Measurements from ENCODE around the gene EPYC.
"Not testable (repeated sequence)": the region's sequence is repeated elsewhere in the genome, so short reads cannot be mapped to it uniquely, and the experiment has no call there.

EPYC gene

DNA sequence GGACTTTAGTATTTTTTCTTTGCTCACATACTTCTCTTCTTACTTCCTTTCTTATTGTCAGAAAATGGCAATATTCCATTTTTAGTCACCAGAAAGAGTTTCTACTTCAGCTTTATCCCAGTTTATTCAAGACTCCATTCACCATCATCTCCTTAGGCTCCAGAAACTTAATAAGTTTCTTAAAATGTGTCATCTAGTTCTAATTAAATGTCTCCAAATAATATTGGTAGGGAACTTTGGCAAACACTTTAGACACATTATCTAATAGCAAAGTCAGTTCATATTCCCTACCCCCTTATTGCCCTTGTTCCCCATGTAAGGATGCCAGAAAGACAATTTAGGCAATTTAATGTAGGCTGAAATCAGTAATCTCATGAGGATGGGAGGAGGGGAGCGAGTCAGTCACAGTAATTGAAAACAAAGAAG lies 15.1 kb downstream of the EPYC start:
- Mint-ChIP-seq H3K4me1 (peaks cover 5% of the 10 kb centered on the region), H3K36me3 (ENCODE audit: low read depth) (no peaks in the 10 kb centered on the region), H3K9me3 (peaks cover 18% of the 10 kb centered on the region), H3K27me3 (ENCODE audit: low read depth, poor library complexity) (peaks cover 4% of the 10 kb centered on the region), H3K27ac (no peak overlapping the region), H3K4me3 (no peak overlapping the region)
- no peak for DNase-seq
- TF ChIP-seq, protein P1, sequence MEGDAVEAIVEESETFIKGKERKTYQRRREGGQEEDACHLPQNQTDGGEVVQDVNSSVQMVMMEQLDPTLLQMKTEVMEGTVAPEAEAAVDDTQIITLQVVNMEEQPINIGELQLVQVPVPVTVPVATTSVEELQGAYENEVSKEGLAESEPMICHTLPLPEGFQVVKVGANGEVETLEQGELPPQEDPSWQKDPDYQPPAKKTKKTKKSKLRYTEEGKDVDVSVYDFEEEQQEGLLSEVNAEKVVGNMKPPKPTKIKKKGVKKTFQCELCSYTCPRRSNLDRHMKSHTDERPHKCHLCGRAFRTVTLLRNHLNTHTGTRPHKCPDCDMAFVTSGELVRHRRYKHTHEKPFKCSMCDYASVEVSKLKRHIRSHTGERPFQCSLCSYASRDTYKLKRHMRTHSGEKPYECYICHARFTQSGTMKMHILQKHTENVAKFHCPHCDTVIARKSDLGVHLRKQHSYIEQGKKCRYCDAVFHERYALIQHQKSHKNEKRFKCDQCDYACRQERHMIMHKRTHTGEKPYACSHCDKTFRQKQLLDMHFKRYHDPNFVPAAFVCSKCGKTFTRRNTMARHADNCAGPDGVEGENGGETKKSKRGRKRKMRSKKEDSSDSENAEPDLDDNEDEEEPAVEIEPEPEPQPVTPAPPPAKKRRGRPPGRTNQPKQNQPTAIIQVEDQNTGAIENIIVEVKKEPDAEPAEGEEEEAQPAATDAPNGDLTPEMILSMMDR (IDR thresholded peaks at IDR 0.05) = no peak

DNA sequence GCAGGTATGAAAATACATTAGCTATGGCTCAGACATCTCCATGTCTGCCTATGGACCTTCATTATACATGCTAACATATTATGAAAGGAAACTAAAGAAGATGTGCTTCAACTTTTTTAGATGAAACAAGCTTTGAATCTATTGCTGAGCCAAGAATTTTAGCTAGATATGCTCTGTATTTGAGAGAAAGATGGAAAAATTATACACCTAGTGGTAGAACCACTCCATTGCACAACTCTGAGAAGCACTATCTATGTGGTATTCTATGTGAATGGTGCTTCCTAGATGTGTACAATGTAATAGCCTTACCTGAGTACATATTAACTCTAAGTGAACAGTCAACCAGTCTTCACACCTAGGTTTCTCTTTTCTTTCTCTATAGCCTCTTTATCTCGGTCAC lies 17.3 kb downstream of the EPYC start:
- TF ChIP-seq, protein P1 (IDR thresholded peaks at IDR 0.05) = no peak
- no peak for DNase-seq
- Mint-ChIP-seq H3K9me3 (peaks cover 18% of the 10 kb centered on the region), H3K27me3 (ENCODE audit: low read depth, poor library complexity) (peaks cover 4% of the 10 kb centered on the region), H3K4me3 (no peak overlapping the region), H3K27ac (no peak overlapping the region), H3K36me3 (ENCODE audit: low read depth) (no peaks in the 10 kb centered on the region), H3K4me1 (peaks cover 9% of the 10 kb centered on the region)

DNA sequence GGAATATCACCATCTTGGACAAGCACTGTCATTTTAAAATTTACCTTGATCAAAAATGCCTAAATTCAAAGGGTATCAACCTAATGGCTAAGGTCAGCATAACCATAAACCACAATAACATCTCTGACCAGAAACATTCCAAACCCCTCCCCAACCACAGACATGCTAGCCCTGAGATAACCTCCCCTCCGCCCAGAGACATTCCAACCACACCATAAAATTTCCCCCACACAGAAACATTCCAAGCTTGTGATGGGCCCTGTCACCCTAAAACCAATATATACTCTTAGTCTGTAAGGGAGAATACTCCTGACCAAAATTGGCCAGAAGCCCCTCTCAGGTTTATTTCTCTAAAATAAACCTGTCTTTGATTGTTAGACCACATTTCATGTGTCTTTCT lies 17.7 kb downstream of the EPYC start:
- Mint-ChIP-seq H3K4me3 (no peak overlapping the region), H3K36me3 (ENCODE audit: low read depth) (no peaks in the 10 kb centered on the region), H3K27me3 (ENCODE audit: low read depth, poor library complexity) (peaks cover 4% of the 10 kb centered on the region), H3K4me1 (peaks cover 9% of the 10 kb centered on the region), H3K27ac (no peak overlapping the region), H3K9me3 (peaks cover 18% of the 10 kb centered on the region)
- DNase-seq = no peak
- TF ChIP-seq, protein P1 (IDR thresholded peaks at IDR 0.05) = no peak

DNA sequence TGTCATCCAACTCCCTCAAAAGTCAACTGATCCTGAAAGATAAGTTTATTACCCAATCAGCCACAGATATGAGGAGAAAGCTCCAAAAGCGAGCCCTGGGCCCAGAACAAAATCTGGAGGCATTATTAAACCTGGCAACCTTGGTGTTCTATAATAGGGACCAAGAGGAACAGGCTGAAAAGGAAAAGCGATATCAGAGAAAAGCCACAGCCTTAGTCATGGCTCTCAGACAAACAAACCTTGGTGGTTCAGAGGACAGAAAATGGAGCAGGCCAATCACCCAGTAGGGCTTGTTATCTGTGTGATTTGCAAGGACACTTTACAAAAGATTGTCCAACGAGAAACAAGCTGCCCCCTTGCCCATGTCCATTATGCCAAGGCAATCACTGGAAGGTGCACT lies 19.4 kb downstream of the EPYC start:
- H3K36me3 Mint-ChIP-seq (ENCODE audit: low read depth); H3K9me3 Mint-ChIP-seq; DNase-seq; H3K27ac Mint-ChIP-seq; H3K27me3 Mint-ChIP-seq (ENCODE audit: low read depth, poor library complexity); H3K4me3 Mint-ChIP-seq; H3K4me1 Mint-ChIP-seq: not testable (repeated sequence)

DNA sequence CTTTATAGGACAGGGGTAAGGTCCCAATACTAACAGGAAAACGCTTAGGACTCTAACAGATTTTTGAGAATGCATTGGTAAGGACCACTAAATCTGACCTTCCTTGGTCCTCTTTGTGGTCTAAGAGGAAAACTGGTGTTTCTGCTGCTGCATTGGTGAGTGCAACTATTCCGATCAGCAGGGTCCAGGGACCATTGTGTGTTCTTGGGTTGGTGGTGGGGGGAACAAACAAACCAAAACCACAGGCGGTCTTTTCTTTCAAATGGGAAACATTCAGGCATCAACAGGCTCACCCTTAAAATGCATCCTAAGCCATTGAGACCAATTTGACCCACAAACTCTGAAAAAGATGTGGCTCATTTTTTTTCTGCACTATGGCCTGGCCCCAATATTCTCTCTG lies 20.7 kb downstream of the EPYC start:
- H3K36me3 Mint-ChIP-seq (ENCODE audit: low read depth) = no peaks in the 10 kb centered on the region
- no peak for DNase-seq
- peaks cover 9% of the 10 kb centered on the region for H3K4me1 Mint-ChIP-seq
- H3K27ac Mint-ChIP-seq = peak overlapping the region; percentile 41
- TF ChIP-seq, protein P1 (IDR thresholded peaks at IDR 0.05) = no peak
- H3K4me3 Mint-ChIP-seq = no peak overlapping the region
- peaks cover 8% of the 10 kb centered on the region for H3K9me3 Mint-ChIP-seq
- peaks cover 4% of the 10 kb centered on the region for H3K27me3 Mint-ChIP-seq (ENCODE audit: low read depth, poor library complexity)

DNA sequence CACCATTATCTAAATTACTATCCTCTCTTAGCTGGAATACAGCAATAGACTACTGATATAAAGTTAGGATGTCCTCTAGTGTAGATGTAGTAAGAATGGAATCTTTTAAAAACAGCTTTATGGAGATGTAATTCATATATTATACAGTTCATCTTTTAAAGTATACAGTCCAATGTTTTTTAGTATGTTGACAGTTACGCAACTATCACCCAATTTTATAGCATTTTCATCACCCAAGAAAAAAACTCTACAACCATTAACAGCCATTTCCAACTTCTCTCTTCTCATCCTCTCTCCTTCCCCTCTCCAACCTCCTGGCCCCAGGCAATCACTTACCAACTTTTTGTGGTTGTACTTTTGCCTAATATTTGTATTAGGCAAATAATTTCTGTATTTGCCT lies 22.6 kb downstream of the EPYC start:
- no peak overlapping the region for H3K4me3 Mint-ChIP-seq
- DNase-seq = no peak
- H3K36me3 Mint-ChIP-seq (ENCODE audit: low read depth) = no peaks in the 10 kb centered on the region
- TF ChIP-seq, protein P1 (IDR thresholded peaks at IDR 0.05) = no peak
- peaks cover 6% of the 10 kb centered on the region for H3K9me3 Mint-ChIP-seq
- no peak overlapping the region for H3K27ac Mint-ChIP-seq
- H3K4me1 Mint-ChIP-seq = peaks cover 13% of the 10 kb centered on the region
- peaks cover 3% of the 10 kb centered on the region for H3K27me3 Mint-ChIP-seq (ENCODE audit: low read depth, poor library complexity)

All from nephron progenitor cell (in vitro differentiated cells).